ENCODE results near the gene ALKBH7.

GRCh38 chr19:6364353-6364752 lies 8.2 kb upstream of the ALKBH7 start:
- no peak for TF ChIP-seq CTCF (IDR thresholded peaks at IDR 0.05)
- TF ChIP-seq POLR2A (IDR thresholded peaks at IDR 0.05), result no peak
